Neural progenitor cell (in vitro differentiated cells): Measurements from ENCODE around the gene RNU7-1. TPM values are rescaled to one million over a fixed set of nuclear protein-coding genes. Genes with fewer than 3 reads are reported as not detected.
"Not testable (repeated sequence)": the region's sequence is repeated elsewhere in the genome, so short reads cannot be mapped to it uniquely, and the experiment has no call there.

Experiments
- DNase-seq: peaks from one replicate; pipeline ENCODE4 v3.0.0-alpha.2; 2016; ENCODE audit warnings: low spot score
- H2AFZ ChIP-seq: fragments of 200-600 bp; sonication (generic); replicated peaks from 2 replicates; pipeline ENCODE4 v1.6.1; 2016; ENCODE audit warnings: antibody characterized with exemption
- H3F3A ChIP-seq: fragments of 200-600 bp; sonication (generic); 2 replicates; pipeline ENCODE4 v1.6.1; 2016; ENCODE audit warnings: antibody characterized with exemption, low read depth
- H3K27ac ChIP-seq: fragments of 200-600 bp; sonication (generic); 2 replicates; pipeline ENCODE4 v1.5.1; 2016; ENCODE audit warnings: mild to moderate bottlenecking
- H3K27me3 ChIP-seq: fragments of 200-600 bp; sonication (generic); 2 replicates; pipeline ENCODE4 v1.6.1; 2016; ENCODE audit warnings: mild to moderate bottlenecking, moderate library complexity
- H3K36me3 ChIP-seq: fragments of 200-600 bp; sonication (generic); 2 replicates; pipeline ENCODE4 v1.5.1; 2016
- H3K4me1 ChIP-seq: fragments of 200-600 bp; sonication (generic); 2 replicates; pipeline ENCODE4 v1.6.1; 2016; ENCODE audit warnings: mixed run types
- H3K4me2 ChIP-seq: fragments of 200-600 bp; sonication (generic); 2 replicates; pipeline ENCODE4 v1.6.1; 2016
- H3K4me3 ChIP-seq: fragments of 200-600 bp; sonication (generic); 2 replicates; pipeline ENCODE4 v1.5.1; 2016
- H3K79me2 ChIP-seq: fragments of 200-600 bp; sonication (generic); 2 replicates; pipeline ENCODE4 v1.6.1; 2016; ENCODE audit warnings: low read depth
- H3K9ac ChIP-seq: fragments of 200-600 bp; sonication (generic); 2 replicates; pipeline ENCODE4 v1.6.1; 2016
- H3K9me3 ChIP-seq: fragments of 200-600 bp; sonication (generic); 2 replicates; pipeline ENCODE4 v1.5.1; 2016; ENCODE audit warnings: low read depth
- H4K20me1 ChIP-seq: fragments of 200-600 bp; sonication (generic); 2 replicates; pipeline ENCODE4 v1.6.1; 2016; ENCODE audit warnings: low read depth
- H3K27ac Mint-ChIP-seq: 3 replicates; pipeline ENCODE4 v1.8.0; 2021; ENCODE audit warnings: mixed read lengths
- H3K27me3 Mint-ChIP-seq: 2 replicates; pipeline ENCODE4 v1.8.0; 2022; ENCODE audit warnings: low read depth, mild to moderate bottlenecking, inconsistent platforms, moderate library complexity, mixed read lengths; ENCODE audit not compliant: insufficient read depth
- H3K36me3 Mint-ChIP-seq: 3 replicates; pipeline ENCODE4 v1.8.0; 2021; ENCODE audit warnings: mixed read lengths
- H3K4me1 Mint-ChIP-seq: 3 replicates; pipeline ENCODE4 v1.8.0; 2021; ENCODE audit warnings: mixed read lengths
- H3K4me3 Mint-ChIP-seq: 3 replicates; pipeline ENCODE4 v1.8.0; 2021; ENCODE audit warnings: mild to moderate bottlenecking, moderate library complexity, mixed read lengths
- H3K9me3 Mint-ChIP-seq: 3 replicates; pipeline ENCODE4 v1.8.0; 2020; ENCODE audit warnings: mixed read lengths
- EZH2 ChIP-seq: fragments of 200-600 bp; sonication (generic); IDR thresholded peaks from 2 replicates; pipeline ENCODE4 v1.6.1; 2017; ENCODE audit warnings: antibody characterized with exemption, mild to moderate bottlenecking, moderate library complexity
- EZH2phosphoT487 ChIP-seq: fragments of 200-600 bp; sonication (generic); IDR thresholded peaks from 2 replicates; pipeline ENCODE4 v1.6.1; 2017; ENCODE audit warnings: antibody characterized with exemption
- total RNA-seq: library from RNA; depleted of rRNA; stranded (reverse); fragments of >200 nt; gene quantifications from 2 replicates; pipeline ENCODE4 v1.2.3, GENCODE V29; 2015; ENCODE audit warnings: low replicate concordance
- TF ChIP-seq, protein P1 (sequence below): fragments of 200-600 bp; sonication (generic); IDR thresholded peaks from 2 replicates; pipeline ENCODE4 v1.5.1; 2017; ENCODE audit warnings: antibody characterized with exemption, mild to moderate bottlenecking

Gene RNU7-1
- total RNA-seq, 1 donor from 2014 or later, result not detected

DNA sequence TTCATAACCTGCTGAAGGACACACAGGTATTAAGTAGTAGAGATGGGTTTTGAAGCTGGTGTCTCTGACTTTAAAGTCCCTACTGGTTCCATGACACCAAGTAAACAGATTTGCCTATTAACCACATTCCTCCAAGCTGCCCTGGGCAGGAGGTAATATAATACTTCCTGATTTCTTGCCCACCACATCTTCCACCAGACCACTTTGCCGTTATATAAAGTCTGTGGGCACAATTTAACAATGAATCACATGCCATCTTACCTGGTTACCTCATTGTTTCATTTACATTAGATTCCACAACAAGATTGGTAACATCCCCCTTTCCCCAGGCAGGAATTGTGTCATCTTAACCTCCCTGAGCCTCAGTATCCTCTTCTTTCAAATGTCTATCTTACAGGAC is 39.9 kb upstream of the RNU7-1 start:
- no peak overlapping the region for H3K27ac ChIP-seq
- no peaks in the 10 kb centered on the region for H3K27me3 ChIP-seq
- Mint-ChIP-seq H3K4me1 (peaks cover 22% of the 10 kb centered on the region), H3K9me3 (peaks cover 3% of the 10 kb centered on the region), H3K27ac (peak overlapping the region; percentile 50), H3K27me3 (peaks cover 6% of the 10 kb centered on the region), H3K36me3 (peaks cover 5% of the 10 kb centered on the region), H3K4me3 (no peak overlapping the region)
- TF ChIP-seq, protein P1, sequence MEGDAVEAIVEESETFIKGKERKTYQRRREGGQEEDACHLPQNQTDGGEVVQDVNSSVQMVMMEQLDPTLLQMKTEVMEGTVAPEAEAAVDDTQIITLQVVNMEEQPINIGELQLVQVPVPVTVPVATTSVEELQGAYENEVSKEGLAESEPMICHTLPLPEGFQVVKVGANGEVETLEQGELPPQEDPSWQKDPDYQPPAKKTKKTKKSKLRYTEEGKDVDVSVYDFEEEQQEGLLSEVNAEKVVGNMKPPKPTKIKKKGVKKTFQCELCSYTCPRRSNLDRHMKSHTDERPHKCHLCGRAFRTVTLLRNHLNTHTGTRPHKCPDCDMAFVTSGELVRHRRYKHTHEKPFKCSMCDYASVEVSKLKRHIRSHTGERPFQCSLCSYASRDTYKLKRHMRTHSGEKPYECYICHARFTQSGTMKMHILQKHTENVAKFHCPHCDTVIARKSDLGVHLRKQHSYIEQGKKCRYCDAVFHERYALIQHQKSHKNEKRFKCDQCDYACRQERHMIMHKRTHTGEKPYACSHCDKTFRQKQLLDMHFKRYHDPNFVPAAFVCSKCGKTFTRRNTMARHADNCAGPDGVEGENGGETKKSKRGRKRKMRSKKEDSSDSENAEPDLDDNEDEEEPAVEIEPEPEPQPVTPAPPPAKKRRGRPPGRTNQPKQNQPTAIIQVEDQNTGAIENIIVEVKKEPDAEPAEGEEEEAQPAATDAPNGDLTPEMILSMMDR, result no peak
- TF ChIP-seq EZH2 (no peak), EZH2phosphoT487 (no peak)
- no peaks in the 10 kb centered on the region for H3K36me3 ChIP-seq
- H3K4me2 ChIP-seq, result peak overlapping the region; percentile 77
- H3K79me2 ChIP-seq, result no peaks in the 10 kb centered on the region
- DNase-seq, result no peak
- H3K4me1 ChIP-seq, result peaks cover 28% of the 10 kb centered on the region
- peaks cover 22% of the 10 kb centered on the region for H3F3A ChIP-seq
- H3K9me3 ChIP-seq, result no peaks in the 10 kb centered on the region
- H3K9ac ChIP-seq, result no peak overlapping the region
- H3K4me3 ChIP-seq, result no peak overlapping the region
- no peaks in the 10 kb centered on the region for H4K20me1 ChIP-seq
- no peak overlapping the region for H2AFZ ChIP-seq

DNA sequence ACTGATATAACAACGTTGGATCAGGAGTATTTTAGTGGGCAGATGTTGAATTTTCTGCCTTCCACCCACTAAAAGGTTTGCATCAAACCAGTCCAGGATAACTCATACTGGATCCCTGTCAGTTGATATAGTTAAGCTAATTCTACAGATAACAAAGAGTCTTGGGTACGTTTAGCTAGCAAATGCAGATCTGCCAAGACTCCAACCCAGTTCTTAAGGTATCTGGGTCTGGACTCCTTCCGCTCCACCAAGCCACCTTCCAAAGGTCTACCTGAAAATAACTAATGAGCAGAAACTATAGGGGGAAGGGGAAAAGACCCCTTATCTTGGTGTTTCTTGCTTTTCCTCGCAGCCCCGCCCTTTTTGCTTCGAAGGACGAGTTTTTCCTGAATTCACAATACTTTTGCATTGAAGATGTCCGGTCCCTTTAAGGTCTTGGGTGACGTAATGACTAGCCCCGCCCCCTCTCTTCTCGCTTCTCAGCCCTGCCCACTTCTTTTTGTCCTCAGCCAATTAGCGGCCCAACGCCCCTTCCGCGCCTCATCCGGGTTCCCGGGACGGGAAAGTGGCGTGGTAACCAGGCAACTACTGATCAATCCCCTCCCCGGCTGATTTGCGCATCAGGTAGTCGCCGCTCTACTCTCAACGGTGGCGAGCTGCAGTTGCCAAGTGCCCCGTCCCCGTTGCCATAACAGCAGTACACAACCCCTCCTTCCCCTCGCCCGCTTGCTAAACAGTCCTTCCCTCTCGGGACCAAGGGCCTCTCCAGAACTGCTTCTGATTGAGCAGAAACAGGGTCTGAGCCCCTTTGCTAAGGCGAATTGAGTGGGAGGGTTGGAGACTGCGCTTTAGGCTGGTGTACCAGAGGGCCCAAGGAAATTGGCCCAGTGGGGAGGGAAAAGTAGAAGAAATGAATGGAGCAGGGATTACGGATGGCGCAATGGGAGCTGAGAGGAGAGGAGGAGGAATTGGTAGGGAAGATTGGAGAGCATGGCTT is 39.0 kb upstream of the RNU7-1 start, which contains the start of gene LRRC23:
Gene LRRC23, plus strand, starts transcription at position 543 of the 997 bp plus-strand sequence. CDS start 812 bp downstream, outside the sequence.
- Mint-ChIP-seq H3K9me3 (peaks cover 3% of the 10 kb centered on the region), H3K27me3 (peaks cover 6% of the 10 kb centered on the region), H3K27ac (peak within 1 kb of the TSS; percentile 50), H3K4me1 (peaks cover 19% of the 10 kb centered on the region), H3K4me3 (no peak within 1 kb of the TSS), H3K36me3 (peaks cover 5% of the 10 kb centered on the region)
- Histone ChIP-seq H3K9ac (no peak within 1 kb of the TSS), H3K27me3 (no peaks in the 10 kb centered on the region), H3K27ac (no peak within 1 kb of the TSS), H3K79me2 (no peaks in the 10 kb centered on the region), H3K4me3 (peak within 1 kb of the TSS; percentile 59), H3K4me2 (peak within 1 kb of the TSS; percentile 87), H3K4me1 (peaks cover 28% of the 10 kb centered on the region), H4K20me1 (no peaks in the 10 kb centered on the region), H3K36me3 (no peaks in the 10 kb centered on the region), H3K9me3 (no peaks in the 10 kb centered on the region), H3F3A (peaks cover 27% of the 10 kb centered on the region), H2AFZ (peak within 1 kb of the TSS; percentile 97)
- peak; percentile 99 for DNase-seq
- TF ChIP-seq, protein P1, result no peak
- no peak for TF ChIP-seq EZH2phosphoT487
- no peak for TF ChIP-seq EZH2

DNA sequence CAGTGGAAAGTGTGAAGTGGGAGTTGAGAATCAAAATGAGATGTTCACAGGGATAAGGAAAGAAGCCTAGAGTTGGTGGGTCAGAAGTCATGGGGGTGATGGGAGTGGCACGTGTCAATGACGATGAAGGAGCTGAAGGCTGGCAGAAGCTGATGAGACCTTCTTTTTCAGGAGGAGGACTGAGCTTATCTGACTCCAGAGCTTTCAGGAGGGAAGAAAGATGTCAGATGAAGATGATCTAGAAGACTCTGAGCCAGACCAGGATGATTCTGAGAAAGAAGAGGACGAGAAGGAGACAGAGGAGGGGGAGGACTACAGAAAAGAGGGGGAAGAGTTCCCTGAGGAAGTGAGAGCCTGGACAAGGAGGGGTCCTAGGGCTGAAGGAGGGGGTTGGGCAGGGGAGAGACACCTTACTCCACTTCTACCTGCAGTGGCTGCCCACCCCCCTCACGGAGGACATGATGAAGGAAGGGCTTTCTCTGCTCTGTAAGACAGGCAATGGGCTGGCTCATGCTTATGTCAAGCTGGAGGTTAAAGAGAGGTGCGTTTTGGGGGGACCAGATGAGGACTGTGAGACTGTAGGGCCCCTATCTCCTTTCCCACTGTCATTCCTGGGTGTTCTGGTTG is 38.1 kb upstream of the RNU7-1 start:
- Mint-ChIP-seq H3K27me3 (peaks cover 5% of the 10 kb centered on the region), H3K9me3 (peaks cover 3% of the 10 kb centered on the region), H3K4me1 (peaks cover 11% of the 10 kb centered on the region), H3K27ac (no peak overlapping the region), H3K36me3 (peaks cover 5% of the 10 kb centered on the region), H3K4me3 (no peak overlapping the region)
- H3K9me3 ChIP-seq, result no peaks in the 10 kb centered on the region
- H3K9ac ChIP-seq, result no peak overlapping the region
- peak overlapping the region; percentile 59 for H3K4me3 ChIP-seq
- H3K27me3 ChIP-seq, result no peaks in the 10 kb centered on the region
- peaks cover 29% of the 10 kb centered on the region for H3F3A ChIP-seq
- H3K79me2 ChIP-seq, result no peaks in the 10 kb centered on the region
- TF ChIP-seq, protein P1, result no peak
- TF ChIP-seq EZH2phosphoT487 (no peak), EZH2 (no peak)
- H3K36me3 ChIP-seq, result no peaks in the 10 kb centered on the region
- peaks cover 28% of the 10 kb centered on the region for H3K4me1 ChIP-seq
- no peak overlapping the region for H3K27ac ChIP-seq
- peak overlapping the region; percentile 87 for H3K4me2 ChIP-seq
- peak overlapping the region; percentile 74 for H2AFZ ChIP-seq
- no peak for DNase-seq
- no peaks in the 10 kb centered on the region for H4K20me1 ChIP-seq

DNA sequence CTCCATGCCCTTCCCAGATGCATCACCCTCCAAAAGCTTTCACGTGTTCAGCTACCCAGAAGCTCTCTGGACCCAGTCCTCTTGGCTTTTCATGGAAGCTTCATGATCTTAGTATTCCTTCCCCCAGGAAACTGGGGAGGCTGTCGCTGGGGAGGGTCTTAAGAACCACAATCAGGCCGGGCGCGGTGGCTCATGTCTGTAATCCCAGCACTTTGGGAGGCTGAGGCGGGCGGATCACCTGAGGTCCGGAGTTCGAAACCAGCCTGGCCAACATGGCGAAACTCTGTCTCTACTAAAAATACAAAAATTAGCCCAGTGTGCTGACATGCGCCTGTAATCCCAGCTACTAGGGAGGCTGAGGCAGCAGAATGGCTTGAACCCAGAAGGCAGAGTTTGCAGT is 35.5 kb upstream of the RNU7-1 start:
- not testable (repeated sequence) for H3K9me3 Mint-ChIP-seq, H2AFZ ChIP-seq, H3K36me3 ChIP-seq, H3K4me3 ChIP-seq, H3K27me3 Mint-ChIP-seq, H3K27ac Mint-ChIP-seq, H3K36me3 Mint-ChIP-seq, H3K27me3 ChIP-seq, DNase-seq, H3K27ac ChIP-seq, H3K9ac ChIP-seq, H4K20me1 ChIP-seq, H3K79me2 ChIP-seq, H3K9me3 ChIP-seq, H3K4me2 ChIP-seq
- Mint-ChIP-seq H3K4me1 (peaks cover 19% of the 10 kb centered on the region), H3K4me3 (peak overlapping the region; percentile 59)
- H3F3A ChIP-seq, result peaks cover 37% of the 10 kb centered on the region
- H3K4me1 ChIP-seq, result peaks cover 26% of the 10 kb centered on the region
